HG02763 (cell line): ENCODE data around the gene IFI35.
"Not testable (repeated sequence)": the region's sequence is repeated elsewhere in the genome, so short reads cannot be mapped to it uniquely, and the experiment has no call there.

Source experiments
- ATAC-seq: cut with Tn5 transposase; IDR thresholded peaks from one replicate; pipeline ENCODE4 v1.9.1; 2021; ENCODE audit warnings: mild to moderate bottlenecking, moderate library complexity; ENCODE audit not compliant: unreplicated experiment

The IFI35 gene

GRCh38 chr17:42997390-42997983 is 9.1 kb upstream of the IFI35 start:
- no peak for ATAC-seq

- ATAC-seq = peak; percentile 93
Measured at GRCh38 chr17:42997984-42998938, 8.3 kb upstream of the IFI35 start, which contains the start of gene RPL27. TSS of gene RPL27 (plus strand) at chr17:42998419. CDS start at chr17:42998751, 332 bp downstream.

- ATAC-seq = no peak
Measured at GRCh38 chr17:42999003-42999525, 7.5 kb upstream of the IFI35 start.

GRCh38 chr17:43000894-43001293 is 5.7 kb upstream of the IFI35 start:
- ATAC-seq = not testable (repeated sequence)

GRCh38 chr17:43003542-43004172 is 2.9 kb upstream of the IFI35 start:
- ATAC-seq = no peak

- ATAC-seq = no peak
Measured at GRCh38 chr17:43010667-43011308, 4.2 kb downstream of the IFI35 start.

GRCh38 chr17:43011728-43012472 is 5.3 kb downstream of the IFI35 start:
- no peak for ATAC-seq

GRCh38 chr17:43013296-43013695 is 6.7 kb downstream of the IFI35 start:
- ATAC-seq = no peak

- no peak for ATAC-seq
Measured at GRCh38 chr17:43014020-43014648, 7.5 kb downstream of the IFI35 start.

GRCh38 chr17:43014649-43015542 is 8.3 kb downstream of the IFI35 start:
- ATAC-seq = no peak

- no peak for ATAC-seq
Measured at GRCh38 chr17:43015579-43015978, 9.0 kb downstream of the IFI35 start.

GRCh38 chr17:43016216-43016615 is 9.6 kb downstream of the IFI35 start:
- ATAC-seq = no peak

GRCh38 chr17:43018008-43018853 is 11.6 kb downstream of the IFI35 start:
- no peak for ATAC-seq

GRCh38 chr17:43018932-43019331 is 12.3 kb downstream of the IFI35 start:
- ATAC-seq = no peak

- ATAC-seq = no peak
Measured at GRCh38 chr17:43019418-43019817, 12.8 kb downstream of the IFI35 start.

- ATAC-seq = no peak
Measured at GRCh38 chr17:43020030-43020621, 13.5 kb downstream of the IFI35 start.
